HL-60 (cell line): ENCODE results near the gene MYH11.

Experiments
- POLR2AphosphoS5 ChIP-seq: IDR thresholded peaks from 2 replicates; pipeline ENCODE4 v1.6.1; 2012; ENCODE audit warnings: low read depth
- TF ChIP-seq, protein P1 (sequence below): IDR thresholded peaks from one replicate; pipeline ENCODE4 v1.5.1; 2011; ENCODE audit warnings: low read length, control low read depth, inconsistent platforms; ENCODE audit not compliant: insufficient read depth

DNA sequence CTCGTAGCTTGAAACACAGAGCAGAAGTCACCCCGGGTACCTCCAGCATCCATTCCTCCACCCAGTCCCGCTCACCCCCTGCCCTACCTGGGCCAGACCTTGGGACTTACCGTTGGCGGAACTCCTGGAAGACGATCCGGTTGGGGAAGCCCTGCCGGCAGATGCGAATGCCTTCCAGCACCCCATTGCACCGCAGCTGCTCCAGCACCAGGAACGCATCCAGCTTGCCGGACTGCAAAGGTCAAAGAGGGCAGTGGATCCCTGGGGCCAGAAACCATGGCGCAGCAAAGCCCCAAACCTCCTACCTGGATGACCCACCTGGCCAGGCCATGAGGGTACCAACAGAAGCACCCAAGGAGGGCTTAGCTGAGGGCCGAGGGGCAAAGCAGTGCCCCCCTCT, 108.9 kb downstream of the MYH11 start:
- no peak for TF ChIP-seq POLR2AphosphoS5
- TF ChIP-seq, protein P1, sequence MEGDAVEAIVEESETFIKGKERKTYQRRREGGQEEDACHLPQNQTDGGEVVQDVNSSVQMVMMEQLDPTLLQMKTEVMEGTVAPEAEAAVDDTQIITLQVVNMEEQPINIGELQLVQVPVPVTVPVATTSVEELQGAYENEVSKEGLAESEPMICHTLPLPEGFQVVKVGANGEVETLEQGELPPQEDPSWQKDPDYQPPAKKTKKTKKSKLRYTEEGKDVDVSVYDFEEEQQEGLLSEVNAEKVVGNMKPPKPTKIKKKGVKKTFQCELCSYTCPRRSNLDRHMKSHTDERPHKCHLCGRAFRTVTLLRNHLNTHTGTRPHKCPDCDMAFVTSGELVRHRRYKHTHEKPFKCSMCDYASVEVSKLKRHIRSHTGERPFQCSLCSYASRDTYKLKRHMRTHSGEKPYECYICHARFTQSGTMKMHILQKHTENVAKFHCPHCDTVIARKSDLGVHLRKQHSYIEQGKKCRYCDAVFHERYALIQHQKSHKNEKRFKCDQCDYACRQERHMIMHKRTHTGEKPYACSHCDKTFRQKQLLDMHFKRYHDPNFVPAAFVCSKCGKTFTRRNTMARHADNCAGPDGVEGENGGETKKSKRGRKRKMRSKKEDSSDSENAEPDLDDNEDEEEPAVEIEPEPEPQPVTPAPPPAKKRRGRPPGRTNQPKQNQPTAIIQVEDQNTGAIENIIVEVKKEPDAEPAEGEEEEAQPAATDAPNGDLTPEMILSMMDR, result no peak
